Cardiac septum (tissue), 1 donor: ENCODE measurements around the gene RNF217. TPM values are rescaled to one million over a fixed set of nuclear protein-coding genes. Genes with fewer than 3 reads are reported as not detected.
"Not testable (repeated sequence)": the region's sequence is repeated elsewhere in the genome, so short reads cannot be mapped to it uniquely, and the experiment has no call there.

Experiments
- DNase-seq: peaks from one replicate; pipeline ENCODE4 v3.0.0-alpha.2; 2020; ENCODE audit warnings: low spot score
- intact Hi-C: fragments of 100-400 bp; cut with DNase I; formaldehyde crosslinking; loops from one replicate; pipeline ENCODE4 v1.14.0; 2022
- total RNA-seq: library from RNA; stranded (reverse); fragmentation: NEBNext Ultra II Directional; extraction: Animal tissue kit (Norgen Biotek cat#: 25700); gene quantifications from one replicate; pipeline ENCODE4 v1.2.1, GENCODE V29; 2021
- donor health status: DM: no; HTN: no; CAD: no.

Gene RNF217
- total RNA-seq, 1 donor from 2014 or later = 28.1 TPM

GRCh38 chr6:125004198-125004597 lies 42.0 kb downstream of the RNF217 start:
- intact Hi-C loops = no loop called here
- DNase-seq = no peak

GRCh38 chr6:125004797-125005595 lies 42.8 kb downstream of the RNF217 start:
- intact Hi-C loops = no loop called here
- no peak for DNase-seq

DNA sequence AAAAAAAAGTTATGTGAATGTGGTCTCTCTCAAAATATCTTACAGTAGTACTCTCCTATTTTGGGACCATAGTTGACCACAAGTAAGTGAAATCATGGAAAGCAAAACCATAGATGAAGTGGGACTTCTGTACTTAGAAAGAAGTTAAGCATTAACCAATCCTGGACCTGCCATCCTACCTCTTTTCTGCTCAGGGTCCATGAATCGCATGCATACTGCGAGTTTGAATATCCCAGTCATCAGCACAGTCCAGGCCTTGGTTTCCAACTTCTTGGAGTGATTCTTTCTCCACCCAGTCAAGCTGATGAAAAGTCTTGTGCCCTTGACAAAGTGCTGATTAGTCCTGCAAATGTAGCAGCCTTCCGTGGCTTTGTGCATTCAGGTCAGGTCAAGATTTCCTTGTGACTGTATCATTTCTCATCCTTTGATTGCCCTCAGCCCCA lies 46.0 kb downstream of the RNF217 start:
- no peak for DNase-seq
- intact Hi-C loops = no loop called here

GRCh38 chr6:125008957-125009356 lies 46.7 kb downstream of the RNF217 start:
- no peak for DNase-seq
- intact Hi-C loops = no loop called here

DNA sequence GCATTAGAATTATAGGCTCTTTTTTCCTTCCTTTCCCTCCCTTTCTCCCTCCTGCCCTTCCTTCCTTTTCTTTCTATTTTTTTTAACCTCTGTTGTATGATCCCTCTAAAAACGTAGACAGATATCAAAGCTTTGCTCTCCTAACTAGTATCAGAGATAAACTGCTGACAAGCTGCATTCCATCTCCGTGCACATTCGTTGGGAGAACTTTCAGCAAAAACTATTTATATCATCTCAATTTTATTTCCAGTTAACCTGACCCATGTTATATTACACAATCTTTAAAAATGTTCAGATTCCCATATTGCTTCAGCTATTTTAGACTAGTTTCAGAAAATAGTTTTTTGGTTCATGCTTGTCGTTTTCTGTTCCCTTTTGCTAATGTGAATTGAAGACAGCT lies 47.3 kb downstream of the RNF217 start:
- intact Hi-C loops = no loop called here
- DNase-seq = no peak

GRCh38 chr6:125013938-125014660 lies 51.9 kb downstream of the RNF217 start:
- DNase-seq = no peak
- intact Hi-C loops = no loop called here

DNA sequence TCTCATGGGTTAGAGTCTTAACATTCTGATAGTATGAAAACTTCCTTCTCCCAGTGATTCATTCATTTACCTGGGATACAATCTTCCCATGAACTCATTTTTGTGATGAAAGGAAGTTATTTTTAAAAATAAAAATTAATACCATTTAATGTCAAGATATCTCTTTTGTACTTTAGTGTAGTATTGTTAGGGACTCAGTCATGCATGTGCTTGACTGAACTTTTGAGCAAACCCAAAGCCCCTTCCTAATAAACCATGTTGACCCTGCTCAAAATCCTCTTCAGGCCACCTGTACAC lies 52.4 kb downstream of the RNF217 start:
- intact Hi-C loops = no loop called here
- DNase-seq = no peak

DNA sequence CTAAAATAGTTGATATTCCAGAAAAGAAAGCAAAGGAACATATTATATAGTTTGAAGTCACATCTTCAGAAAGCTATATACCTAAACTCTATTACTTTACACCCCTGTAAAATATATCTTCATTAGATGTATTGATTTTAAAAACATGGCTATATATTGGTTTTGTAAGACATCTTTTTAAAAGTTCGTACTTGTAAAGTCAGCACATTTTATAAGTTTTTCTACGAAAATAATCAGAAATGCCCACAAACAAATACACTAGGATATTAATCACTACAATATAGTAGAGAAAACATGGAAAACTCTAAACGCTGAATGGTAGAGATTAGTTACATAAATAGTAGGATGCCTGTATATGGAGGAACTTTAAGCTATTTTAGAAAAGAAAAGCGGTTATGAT lies 52.9 kb downstream of the RNF217 start:
- DNase-seq = no peak
- intact Hi-C loops = no loop called here

GRCh38 chr6:125018136-125018535 lies 55.9 kb downstream of the RNF217 start:
- intact Hi-C loops = no loop called here
- no peak for DNase-seq

DNA sequence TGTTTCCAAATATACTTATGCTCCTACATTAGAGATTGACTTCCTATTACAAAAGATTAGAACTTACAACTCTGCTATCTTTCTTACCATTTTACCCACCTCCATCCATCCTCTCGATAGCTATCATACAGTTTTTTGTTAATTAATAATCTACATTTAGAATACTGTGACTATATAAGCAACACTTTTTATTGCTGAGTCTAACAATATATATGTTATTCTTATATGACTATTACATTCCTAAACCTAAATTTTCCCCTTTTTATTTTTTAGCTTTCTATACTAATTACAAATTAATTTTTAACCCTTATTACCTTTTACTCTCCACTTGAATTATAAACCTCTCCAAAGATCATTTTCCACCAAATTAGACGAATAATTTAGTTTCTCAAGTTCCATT lies 57.0 kb downstream of the RNF217 start:
- intact Hi-C loops = no loop called here
- no peak for DNase-seq

DNA sequence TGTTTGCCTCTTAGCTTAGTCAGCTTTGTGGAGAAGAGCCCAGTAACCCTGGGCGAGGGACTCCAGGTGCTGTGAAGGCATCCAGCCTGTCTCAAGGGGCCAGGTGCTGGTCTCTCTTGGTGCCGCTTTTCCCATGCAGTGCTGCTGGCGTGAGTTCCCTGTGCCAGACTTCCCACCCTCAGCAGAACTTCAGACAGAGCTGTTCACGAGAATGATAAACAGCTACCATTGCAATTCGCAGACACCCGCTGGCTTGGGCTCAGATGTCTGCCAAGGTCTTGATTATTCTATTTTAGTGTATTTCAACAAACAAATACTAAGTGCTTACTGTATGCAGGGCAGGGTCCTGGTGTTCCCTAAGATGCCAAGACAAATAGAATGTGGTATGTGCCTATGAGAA lies 57.7 kb downstream of the RNF217 start:
- intact Hi-C loops = no loop called here
- DNase-seq = no peak

GRCh38 chr6:125020385-125020784 lies 58.1 kb downstream of the RNF217 start:
- DNase-seq = no peak
- intact Hi-C loops = no loop called here

- intact Hi-C loops = no loop called here
- DNase-seq = no peak
These were observed 60.3 kb downstream of the RNF217 start for GRCh38 chr6:125022391-125022989.

GRCh38 chr6:125025164-125025854 lies 63.1 kb downstream of the RNF217 start:
- intact Hi-C loops = no loop called here
- no peak for DNase-seq

DNA sequence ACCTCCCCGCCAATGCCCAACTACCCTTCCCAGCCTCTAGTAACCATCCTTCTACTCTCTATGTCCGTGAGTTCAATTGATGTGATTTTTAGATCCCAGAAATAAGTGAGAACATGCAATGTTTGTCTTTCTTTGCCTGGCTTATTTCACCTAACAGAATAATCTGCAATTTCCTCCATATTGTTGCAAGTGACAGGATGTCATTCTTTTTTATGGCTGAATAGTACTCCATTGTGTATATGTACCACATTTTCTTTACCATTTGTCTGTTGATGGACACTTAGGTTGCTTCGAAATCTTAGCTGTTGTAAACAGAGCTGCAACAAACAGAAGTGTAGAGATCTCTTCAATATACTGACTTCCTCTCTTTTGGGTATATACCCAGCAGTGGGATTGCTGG lies 65.0 kb downstream of the RNF217 start:
- no peak for DNase-seq
- intact Hi-C loops = no loop called here

DNA sequence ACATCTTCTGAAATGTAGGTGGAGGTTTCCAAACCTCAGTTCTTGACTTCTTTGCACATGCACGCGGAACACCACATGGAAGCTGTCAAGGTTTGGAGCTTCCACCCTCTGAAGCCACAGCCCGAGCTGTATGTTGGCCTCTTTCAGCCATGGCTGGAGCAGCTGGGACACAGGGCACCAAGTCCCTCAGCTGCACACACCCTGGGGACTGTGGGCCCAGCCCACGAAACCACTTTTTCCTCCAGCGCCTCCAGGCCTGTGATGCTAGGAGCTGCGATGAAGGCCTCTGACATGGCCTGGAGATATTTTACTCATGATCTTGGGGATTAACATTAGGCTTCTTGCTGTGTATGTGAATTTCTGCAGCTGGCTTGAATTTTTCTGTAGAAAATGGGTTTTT lies 68.7 kb downstream of the RNF217 start:
- intact Hi-C loops = no loop called here
- DNase-seq = no peak

DNA sequence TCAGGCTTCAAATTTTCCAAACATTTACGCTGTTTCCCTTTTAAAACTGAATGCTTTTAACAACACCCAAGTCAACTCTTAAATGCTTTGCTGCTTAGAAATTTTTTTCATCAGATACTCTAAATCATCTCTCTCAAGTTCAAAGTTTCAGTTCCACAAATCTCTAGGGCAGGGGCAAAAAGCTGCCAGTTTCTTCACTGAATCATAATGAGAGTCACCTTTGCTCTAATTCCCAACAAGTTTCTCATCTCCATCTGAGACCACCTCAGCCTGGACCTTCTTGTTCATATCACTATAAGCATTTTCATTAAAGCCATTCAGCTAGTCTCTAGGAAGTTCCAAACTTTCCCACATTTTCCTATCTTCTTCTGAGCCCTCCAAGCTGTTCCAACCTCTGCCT lies 69.1 kb downstream of the RNF217 start:
- DNase-seq = no peak
- intact Hi-C loops = no loop called here

DNA sequence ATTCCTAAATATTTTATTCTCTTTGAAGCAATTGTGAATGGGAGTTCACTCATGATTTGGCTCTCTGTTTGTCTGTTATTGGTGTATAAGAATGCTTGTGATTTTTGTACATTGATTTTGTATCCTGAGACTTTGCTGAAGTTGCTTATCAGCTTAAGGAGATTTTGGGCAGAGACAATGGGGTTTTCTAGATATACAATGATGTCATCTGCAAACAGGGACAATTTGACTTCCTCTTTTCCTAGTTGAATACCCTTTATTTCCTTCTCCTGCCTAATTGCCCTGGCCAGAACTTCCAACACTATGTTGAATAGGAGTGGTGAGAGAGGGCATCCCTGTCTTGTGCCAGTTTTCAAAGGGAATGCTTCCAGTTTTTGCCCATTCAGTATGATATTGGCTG lies 72.7 kb downstream of the RNF217 start:
- intact Hi-C loops, DNase-seq: not testable (repeated sequence)

DNA sequence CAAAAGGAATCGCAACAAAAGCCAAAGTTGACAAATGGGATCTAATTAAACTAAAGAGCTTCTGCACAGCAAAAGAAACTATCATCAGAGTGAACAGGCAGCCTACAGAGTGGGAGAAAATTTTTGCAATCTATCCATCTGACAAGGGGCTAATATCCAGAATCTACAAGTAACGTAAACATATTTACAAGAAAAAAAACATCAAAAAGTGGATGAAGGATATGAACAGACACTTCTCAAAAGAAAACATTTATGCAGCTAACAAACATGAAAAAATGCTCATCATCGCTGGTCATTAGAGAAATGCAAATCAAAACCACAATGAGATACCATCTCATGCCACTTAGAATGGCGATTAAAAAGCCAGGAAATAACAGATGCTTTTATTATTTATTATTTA lies 74.2 kb downstream of the RNF217 start:
- intact Hi-C loops, DNase-seq: not testable (repeated sequence)

- intact Hi-C loops = no loop called here
- no peak for DNase-seq
These were observed 75.6 kb downstream of the RNF217 start for GRCh38 chr6:125037827-125038226.
